Activated CD4-positive, alpha-beta T cell treated with anti-CD3 and anti-CD28 coated beads, Interleukin-2, Interleukin-6, amounts not matched to agents 100 ng/mL and 50 ng/mL, durations not matched to agents 16 hours and 8 hours (primary cell): ENCODE measurements around the gene KIF19.
"Not testable (repeated sequence)": the region's sequence is repeated elsewhere in the genome, so short reads cannot be mapped to it uniquely, and the experiment has no call there.

Experiments used
- DNase-seq: peaks from one replicate; pipeline ENCODE4 v3.0.0-alpha.2; 2020

The KIF19 gene

GRCh38 chr17:74325743-74326379 is at the start of gene KIF19:
KIF19 (plus strand) TSS chr17:74326226; CDS start chr17:74326350, 124 bp downstream.
- peak; percentile 67 for DNase-seq

- no peak for DNase-seq
Observed at GRCh38 chr17:74276541-74277009, 49.5 kb upstream of the KIF19 start.

GRCh38 chr17:74277935-74278334 is 48.1 kb upstream of the KIF19 start:
- DNase-seq: no peak

- not testable (repeated sequence) for DNase-seq
Observed at GRCh38 chr17:74279617-74280016, 46.4 kb upstream of the KIF19 start.

DNA sequence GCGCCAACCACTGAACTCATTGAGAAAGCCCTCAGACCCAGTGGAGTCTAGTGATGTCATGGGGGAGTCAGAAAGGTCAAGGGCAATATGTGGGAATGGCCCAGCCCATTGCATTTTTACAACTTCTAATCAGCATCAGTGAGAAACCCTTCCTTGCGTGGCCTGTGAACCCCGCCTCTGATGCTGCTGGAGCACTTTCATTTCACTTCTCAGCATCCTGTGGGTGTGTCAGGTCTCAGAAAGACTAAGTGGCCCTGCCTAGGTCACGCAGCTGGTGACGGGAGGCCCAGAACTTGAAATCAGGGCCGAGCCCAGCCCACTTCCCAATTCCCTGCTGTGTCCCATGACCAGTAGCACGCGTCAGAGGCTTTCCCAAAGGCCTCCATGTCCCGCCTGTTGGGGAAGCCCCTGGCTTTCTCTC is 45.9 kb upstream of the KIF19 start:
- DNase-seq: peak; percentile 76

DNA sequence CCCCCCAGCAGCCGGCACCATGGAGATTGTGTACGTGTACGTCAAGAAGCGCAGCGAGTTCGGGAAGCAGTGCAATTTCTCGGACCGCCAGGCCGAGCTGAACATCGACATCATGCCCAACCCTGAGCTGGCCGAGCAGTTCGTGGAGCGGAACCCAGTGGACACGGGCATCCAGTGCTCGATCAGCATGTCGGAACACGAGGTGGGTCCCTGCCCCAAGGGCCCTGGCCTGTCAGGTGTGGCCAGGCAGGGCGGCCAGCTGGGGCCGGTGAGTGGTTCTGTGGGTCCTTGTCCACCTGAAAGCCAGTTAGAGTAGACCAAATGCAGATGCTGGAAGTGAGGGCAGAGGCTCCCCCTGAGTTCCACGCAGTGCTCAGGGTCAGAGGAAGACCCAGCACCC is 44.2 kb upstream of the KIF19 start:
- no peak for DNase-seq

DNA sequence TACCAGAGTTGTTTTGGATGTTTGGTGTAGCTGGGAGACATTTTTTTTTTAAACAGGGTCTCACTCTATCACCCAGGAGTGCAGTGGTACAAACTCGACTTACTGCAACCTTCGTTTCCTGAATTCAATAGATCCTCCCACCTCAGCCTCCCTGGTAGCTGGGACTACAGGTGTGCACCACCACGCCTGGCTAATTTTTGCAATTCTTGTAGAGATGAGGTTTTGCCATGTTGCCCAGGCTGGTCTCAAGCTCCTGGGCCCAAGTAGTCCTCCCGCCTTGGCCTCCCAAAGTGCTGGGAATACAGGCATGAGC is 43.8 kb upstream of the KIF19 start:
- not testable (repeated sequence) for DNase-seq

DNA sequence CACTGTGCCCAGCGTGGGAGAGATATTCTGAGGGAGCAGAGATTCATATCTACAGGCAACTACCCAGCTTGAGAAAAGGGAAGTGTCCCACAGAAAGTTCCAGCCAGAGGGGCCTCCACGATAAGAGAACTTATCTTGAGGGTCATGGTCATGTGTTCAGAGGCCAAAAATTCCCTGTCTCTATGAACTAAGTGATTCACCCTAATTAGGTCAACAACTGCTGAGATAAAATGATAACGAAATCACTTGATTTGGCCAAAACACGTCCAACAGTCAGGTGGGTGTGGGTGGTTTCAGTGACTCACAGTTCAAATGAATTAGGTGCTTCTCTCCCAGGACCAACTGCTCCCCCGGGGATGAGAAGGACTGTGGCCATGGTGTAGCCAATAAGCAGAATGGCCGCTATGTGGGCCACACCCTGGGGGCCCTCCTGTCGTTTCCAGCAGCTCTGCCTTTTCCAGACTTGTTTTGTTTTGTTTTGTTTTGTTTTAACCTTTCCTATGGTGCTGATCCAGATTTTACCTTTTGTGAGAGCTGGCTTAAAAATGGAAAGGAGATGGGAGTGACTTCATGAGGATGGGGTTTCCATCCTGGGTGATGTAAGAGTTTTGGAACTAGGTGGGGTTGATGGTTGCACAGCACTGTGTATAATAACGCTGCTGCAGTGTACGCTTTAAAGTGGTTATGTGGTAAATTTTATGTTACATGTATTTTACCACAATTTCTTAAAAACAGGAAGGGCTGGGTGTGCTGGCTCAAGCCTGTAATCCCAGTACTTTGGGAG is 43.2 kb upstream of the KIF19 start:
- DNase-seq: peak; percentile 72

DNA sequence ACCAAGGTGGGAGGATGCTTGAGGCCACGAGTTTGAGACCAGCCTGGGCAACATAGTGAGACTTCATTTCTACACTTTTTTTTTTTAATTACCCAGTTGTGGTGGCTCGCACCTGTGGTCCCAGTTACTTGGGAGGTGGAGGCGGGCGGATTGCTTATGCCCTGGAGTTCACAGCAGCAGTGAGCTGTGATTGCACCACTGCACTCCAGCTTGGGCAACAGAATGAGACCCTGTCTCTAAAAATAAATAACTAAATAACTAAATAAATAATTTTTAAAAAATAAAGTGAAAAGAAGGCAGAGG is 42.7 kb upstream of the KIF19 start:
- DNase-seq: no peak

DNA sequence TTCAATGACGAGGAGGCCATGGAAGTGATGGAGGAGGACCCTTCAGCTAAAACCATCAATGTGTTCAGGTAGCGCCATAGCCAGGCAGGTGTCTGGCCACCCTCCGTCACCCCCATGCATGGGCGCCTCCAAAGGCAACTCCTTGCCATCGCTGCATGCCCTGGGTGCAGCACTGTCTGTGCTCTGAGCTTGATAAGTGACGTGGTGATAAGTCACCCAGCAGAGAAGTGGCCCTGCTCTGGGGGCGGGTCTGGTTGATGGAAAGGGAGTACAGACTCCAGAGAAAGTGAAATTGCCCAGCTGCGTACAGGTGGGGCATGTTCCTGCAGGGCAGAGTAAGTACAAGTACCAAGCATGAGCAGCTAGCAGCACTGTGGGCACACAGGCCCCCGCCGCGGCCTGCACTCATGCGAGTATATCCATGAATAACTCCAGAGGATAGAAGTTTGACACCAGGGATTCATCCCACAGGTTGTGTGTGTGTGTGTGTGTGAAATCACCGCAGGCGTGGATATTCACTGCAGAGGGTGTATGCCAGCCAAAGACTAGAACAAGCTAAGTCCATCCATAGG is 38.9 kb upstream of the KIF19 start:
- DNase-seq: no peak

- peak; percentile 63 for DNase-seq
Observed at GRCh38 chr17:74288785-74289184, 37.2 kb upstream of the KIF19 start.

GRCh38 chr17:74289688-74290087 is 36.3 kb upstream of the KIF19 start:
- no peak for DNase-seq

DNA sequence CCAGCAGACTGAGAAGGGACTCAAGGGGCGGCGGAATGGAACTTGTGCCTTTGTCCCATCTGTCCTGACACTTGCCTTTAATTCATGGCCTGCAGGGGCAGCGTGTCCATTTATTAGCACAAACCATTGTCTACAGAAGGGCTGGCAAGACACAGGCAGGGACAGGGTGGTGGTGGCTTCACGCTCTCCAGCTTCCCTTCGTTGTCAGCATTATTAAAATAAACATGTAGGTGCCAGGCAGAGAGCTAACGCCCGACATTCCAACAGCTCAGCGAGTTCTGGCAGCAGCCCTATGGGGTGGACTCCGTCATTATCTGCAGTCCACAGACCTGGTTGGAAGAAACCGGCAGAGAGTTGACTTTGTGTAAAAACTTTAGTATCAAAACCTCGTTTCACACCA is 35.7 kb upstream of the KIF19 start:
- DNase-seq: no peak

DNA sequence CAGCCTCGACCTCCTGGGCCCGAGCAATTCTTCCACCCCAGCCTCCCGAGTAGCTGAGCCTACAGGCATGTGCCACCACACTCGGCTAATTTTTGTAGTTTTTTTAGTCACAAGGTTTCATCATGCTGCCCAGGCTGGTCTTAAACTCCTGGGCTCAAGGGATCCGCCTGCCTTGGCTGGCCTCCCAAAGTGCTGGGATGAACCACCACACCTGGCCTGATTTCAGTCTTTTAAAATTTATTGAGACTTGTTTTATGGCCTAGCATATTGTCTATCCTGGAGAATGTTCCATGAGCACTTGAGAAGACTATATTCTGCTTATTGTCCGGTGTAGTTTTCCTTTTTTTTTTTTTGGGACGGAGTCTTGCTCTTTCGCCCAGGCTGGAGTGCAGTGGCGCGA is 33.5 kb upstream of the KIF19 start:
- DNase-seq: no peak

GRCh38 chr17:74295625-74296547 is 30.1 kb upstream of the KIF19 start:
- DNase-seq: no peak

- DNase-seq: peak; percentile 60
Observed at GRCh38 chr17:74296548-74296936, 29.5 kb upstream of the KIF19 start.

DNA sequence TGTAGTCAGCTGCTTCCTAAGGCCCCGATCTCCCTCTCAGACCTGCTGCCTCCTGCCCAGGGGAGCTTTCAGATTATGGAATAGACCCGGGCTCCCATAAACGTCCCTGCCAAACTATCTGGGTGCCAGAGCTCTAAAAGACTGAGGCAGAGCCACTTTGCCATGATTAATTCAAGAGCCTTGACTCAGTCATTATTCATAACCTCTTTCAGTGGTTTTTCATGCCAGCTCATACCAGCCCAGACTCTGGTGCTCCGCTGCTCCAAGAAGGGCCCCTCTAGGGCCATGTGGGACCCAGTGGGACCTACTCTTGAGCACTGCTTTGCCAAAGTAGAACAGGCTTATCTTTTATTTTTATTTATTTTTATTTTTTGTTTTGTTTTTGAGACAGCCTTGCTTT is 28.1 kb upstream of the KIF19 start:
- peak; percentile 86 for DNase-seq

- DNase-seq: no peak
Observed at GRCh38 chr17:74298778-74299177, 27.2 kb upstream of the KIF19 start.

GRCh38 chr17:74299226-74300009 is 26.6 kb upstream of the KIF19 start:
- no peak for DNase-seq

DNA sequence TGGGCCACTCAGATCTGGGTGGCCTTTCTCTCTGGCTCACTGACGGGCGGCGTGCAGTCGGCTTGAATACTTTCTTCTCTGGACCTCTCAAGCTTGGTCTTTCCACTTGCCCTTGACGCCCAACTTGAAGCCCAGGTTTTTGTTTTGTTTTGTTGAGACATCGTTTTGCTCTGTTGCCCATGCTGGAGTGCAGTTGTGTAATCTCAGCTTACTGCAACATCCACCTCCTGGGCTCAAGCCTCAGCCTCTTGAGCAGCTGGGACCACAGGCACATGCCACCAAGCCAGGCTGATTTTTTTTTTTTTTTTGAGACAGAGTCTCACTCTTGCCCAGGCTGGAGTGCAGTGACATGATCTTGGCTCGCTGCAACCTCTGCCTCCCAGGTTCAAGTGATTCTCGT is 22.7 kb upstream of the KIF19 start:
- no peak for DNase-seq

DNA sequence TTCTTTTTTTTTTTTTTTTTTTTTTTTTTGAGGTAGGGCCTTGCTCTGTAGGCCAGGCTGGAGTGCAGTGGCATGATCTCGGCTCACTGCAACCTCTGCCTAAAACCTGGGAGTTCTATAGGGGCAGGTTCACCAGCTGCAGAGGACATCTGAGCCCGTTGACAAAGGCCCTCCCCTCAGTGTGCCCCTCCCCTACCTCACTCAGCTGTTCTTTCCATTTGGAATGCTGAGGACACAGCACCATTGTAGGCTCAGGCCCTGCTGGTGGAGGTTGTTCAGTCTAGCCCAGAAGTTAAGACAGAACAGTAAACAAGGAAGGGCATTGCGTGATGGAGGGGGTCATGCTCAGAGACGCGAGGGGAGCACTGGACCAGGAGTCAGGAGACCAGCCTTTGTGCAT is 21.8 kb upstream of the KIF19 start:
- no peak for DNase-seq

- DNase-seq: peak; percentile 18
Observed at GRCh38 chr17:74305865-74306654, 20.0 kb upstream of the KIF19 start.
